CD4-positive, alpha-beta T cell treated with Interleukin-6 at 100 ng/mL for 8 hours (primary cell): ENCODE data around the gene MAP1S.
"Not testable (repeated sequence)": the region's sequence is repeated elsewhere in the genome, so short reads cannot be mapped to it uniquely, and the experiment has no call there.

Experiments
- DNase-seq: peaks from one replicate; pipeline ENCODE4 v3.0.0-alpha.2; 2020; ENCODE audit warnings: mixed read lengths, low spot score

The MAP1S gene

GRCh38 chr19:17762505-17763229 is 43.4 kb downstream of the MAP1S start:
- DNase-seq: no peak

DNA sequence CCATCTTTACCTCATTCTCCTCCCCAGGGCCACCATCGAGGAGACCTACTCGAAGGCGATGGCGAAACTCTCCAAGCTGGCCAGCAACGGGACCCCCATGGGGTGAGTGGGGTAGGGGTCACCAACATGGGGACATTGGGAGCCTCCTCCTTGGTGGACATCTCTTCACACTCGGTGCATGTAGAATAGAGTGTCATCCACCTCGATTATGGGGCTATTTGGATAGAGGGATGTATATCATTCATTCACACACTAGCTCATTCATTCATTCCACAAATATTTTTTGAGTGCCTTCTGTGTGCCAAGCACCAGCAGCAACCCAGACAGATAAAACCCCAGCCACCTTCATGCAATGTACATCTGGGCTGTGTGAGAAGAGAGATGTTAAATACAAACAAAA is 45.1 kb downstream of the MAP1S start:
- DNase-seq: no peak

- DNase-seq: no peak
Measured at GRCh38 chr19:17765069-17765618, 45.9 kb downstream of the MAP1S start.

DNA sequence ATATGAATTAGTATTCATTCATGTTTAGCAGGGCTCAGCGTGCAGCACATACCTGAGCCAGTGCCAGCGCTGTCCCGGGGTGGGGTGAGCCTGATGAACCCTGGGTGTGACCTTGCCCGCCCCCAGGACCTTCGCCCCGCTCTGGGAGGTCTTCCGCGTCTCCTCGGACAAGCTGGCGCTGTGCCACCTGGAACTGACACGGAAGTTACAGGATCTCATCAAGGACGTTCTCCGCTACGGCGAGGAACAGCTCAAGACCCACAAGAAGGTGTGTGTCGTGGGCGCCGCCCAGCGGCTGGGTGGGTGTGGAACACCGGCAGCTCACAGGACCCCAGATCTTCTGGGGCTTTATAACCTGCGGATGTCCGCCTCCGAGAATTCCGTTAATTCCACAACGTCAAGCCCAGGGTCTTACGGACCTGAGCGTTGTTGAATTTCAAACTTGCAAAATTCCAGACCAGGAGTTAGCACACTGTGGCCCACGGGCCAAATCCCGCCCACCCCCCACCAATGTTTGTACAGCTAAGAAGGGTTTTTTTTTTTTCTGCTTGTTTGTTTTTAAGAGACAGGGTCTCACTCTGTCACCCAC is 47.4 kb downstream of the MAP1S start:
- no peak for DNase-seq

DNA sequence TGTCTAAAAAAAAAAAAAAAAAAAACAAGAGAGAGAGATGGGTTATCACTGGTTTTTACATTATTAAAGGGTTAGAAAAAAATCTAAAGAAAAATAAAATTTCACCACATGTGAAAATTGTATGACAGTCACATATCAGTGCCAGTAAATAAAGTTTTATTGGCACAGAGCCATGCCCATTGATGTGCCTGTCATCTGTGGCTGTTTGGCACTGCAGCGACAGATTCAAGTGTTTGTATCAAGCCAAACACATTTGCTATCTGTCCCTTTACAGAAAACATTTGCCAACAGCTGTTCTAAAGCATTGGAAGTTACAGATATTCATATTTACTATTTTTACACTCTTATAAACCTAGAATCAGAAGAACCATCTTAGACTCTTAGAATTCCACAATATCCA is 48.3 kb downstream of the MAP1S start:
- no peak for DNase-seq

DNA sequence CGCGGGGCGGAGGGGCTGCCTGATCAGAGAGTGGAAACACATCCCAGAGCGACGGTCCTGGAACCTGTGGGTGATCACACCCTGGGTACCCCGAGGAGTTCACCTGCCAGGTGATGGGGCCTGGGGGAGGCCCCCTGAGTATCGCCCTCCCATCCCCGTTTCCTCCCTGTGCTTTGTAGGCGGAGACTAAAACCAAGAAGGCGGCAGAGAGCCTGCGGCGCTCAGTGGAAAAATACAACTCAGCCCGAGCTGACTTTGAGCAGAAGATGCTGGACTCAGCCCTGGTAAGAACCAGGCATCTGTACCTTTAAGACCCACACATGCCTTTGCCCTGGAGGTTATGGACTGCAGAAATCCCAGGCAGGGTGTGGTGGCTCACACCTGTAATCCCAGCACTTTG is 51.3 kb downstream of the MAP1S start:
- no peak for DNase-seq

DNA sequence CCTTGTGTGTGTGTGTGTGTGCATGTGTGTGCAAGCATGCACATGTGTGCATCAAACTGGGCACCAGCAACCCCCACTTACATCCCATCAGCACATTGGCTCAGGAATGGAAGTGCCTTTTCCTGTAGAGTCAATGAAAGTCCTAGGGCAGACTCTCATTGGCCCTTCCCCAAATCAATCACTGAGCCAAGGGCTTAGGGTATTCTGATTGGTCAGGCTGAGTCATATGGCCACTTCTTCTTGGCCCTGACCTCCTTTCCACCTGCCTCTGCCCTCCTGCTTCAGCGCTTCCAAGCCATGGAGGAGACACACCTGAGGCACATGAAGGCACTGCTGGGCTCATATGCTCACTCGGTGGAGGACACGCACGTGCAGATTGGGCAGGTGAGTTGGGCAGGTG is 52.9 kb downstream of the MAP1S start:
- DNase-seq: no peak

DNA sequence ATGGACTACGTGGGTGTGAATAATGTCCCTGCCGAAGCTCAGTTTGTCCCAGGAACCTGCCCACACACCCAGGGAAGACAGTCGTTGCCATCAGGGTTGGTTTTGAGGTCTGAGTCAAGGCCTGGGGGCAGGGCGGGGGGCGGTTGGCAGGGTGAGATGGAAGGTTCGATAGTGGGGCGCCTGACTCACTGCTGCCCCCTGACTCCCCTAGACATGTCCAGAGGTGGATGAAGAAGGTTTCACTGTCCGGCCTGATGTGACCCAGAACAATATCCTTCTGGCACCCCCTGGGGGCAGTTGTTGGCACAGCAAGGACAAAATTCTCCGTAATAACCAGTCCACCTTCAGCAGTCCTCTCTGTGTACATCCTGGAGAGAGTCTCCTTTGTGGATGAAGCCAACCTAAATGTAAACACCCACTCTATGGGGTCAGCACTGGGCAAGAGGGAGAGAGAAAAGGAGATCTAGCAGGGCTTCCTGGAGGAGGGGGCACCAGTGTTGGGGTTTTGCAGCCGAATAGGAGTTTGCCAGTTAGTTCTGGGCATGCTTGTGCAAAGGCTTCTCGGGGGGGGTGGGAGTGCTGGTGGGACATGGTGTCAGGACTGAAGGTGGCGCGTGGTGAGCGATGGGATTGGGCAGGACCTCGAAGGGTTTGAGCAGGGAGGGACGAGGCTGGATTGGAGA is 56.1 kb downstream of the MAP1S start:
- no peak for DNase-seq

- DNase-seq: no peak
Measured at GRCh38 chr19:17775991-17776803, 56.9 kb downstream of the MAP1S start.

GRCh38 chr19:17777840-17778239 is 58.6 kb downstream of the MAP1S start:
- not testable (repeated sequence) for DNase-seq

DNA sequence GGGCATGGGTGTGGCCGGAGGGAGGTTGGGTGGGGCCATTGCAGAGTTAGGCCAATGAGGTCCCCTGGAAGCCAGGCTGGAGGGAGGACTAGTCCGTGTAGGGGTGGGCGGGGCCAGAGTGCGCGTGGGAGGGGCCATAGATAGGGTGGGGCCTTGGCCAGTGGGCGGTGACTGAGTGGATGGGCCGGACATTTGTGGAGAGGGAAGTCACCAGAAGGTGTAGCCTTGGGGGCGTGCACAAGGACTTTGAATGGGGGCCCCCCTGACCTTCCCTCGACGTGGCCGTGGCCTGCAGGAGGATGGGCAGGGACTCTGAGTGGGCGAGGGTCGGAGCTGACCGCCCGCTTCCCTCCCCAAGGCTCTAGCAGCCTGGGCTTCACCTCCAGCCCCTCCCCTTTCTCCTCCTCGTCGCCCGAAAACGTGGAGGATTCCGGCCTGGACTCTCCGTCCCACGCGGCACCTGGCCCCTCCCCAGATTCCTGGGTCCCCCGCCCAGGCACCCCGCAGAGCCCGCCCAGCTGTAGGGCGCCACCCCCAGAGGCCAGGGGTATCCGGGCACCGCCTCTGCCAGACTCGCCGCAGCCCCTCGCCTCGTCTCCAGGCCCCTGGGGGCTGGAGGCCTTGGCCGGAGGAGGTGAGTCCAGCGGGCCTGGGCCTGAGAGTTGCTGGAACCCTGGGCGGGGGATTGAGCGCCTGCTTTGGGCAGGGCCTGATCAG is 59.1 kb downstream of the MAP1S start:
- no peak for DNase-seq

DNA sequence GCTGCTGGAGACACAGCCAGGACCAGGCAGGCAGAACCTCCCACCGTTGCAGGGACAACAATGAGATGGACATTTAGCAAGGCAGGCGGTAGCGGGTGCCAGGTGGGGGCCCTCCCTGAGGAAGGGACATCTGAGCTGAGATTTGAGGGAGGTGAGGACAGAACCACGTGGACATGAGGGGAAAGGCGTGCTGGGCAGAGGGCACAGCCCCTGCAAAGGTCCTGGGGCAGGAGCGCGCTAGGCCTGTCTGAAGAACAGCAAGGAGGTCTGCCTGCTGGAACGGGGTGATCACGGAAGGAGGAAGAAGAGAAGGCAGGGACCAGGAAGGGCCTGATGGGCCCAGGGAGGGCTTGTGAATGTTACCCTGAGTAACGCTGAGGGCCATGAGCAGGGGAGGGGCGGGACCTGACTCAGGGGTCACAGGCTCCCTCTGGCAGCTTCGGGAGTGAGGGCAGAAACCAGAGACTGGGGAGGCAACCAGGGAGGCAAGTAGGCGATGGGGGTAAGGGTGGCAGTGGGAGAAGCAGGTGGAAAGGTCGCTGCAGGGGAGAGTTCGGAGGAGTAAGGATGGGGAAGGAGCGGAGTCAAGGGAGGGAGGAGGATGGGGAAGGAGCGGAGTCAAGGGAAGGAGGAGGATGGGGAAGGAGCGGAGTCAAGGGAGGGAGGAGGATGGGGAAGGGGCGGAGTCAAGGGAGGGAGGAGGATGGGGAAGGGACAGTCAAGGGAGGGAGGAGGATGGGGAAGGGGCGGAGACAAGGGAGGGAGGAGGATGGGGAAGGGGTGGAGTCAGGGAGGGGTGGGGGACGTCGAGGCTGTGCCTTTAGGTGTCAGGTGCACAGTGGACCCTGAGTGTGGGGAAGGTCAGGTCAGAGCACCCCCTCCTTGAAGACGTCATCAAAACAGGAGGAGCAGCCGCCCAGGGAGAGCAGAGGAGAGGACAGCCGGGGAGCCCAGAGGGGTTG is 60.0 kb downstream of the MAP1S start:
- DNase-seq: no peak

DNA sequence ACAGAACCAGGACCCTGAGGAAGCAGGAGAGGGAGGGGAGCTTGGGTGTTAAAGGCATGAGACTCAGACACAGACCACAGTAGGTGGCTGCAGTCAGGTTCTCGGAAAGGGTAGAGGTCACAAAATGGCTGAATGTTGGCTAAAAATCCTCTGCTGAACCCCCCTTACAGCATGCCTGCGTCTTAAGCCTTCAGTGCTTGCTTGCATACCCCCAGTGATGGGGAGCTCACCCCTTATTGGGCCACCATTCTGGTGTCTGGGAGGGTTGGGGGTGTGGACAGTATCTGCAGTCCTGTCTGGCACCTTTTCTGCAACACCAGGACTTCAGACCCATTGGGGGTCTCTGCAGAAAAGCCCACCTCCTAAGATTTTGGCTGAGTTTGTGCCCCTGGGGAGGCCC is 61.5 kb downstream of the MAP1S start:
- DNase-seq: no peak

- not testable (repeated sequence) for DNase-seq
Measured at GRCh38 chr19:17783721-17784120, 64.4 kb downstream of the MAP1S start.
